Tibial nerve (tissue), 3 donors: Measurements from ENCODE around the gene KAT6B.

ENCODE experiments used
- CTCF ChIP-seq, 5 experiments: fragments of 200-600 bp in 3 of 5; fragments of 450-650 bp in 2 of 5; sonication (generic) in 3 of 5; IDR thresholded peaks; one replicate each; pipeline ENCODE4 v1.5.1; 2016 to 2019; ENCODE audit warnings: antibody characterized with exemption in 5 of 5, mild to moderate bottlenecking in 3 of 5, moderate library complexity in 2 of 5
- POLR2A ChIP-seq, 2 donors: fragments of 450-650 bp; IDR thresholded peaks; one replicate each; pipeline ENCODE4 v1.6.1; 2017; ENCODE audit warnings: antibody characterized with exemption in 2 of 2, mild to moderate bottlenecking in 2 of 2, moderate library complexity in 2 of 2

- TF ChIP-seq CTCF (IDR thresholded peaks at IDR 0.05) (no peak), POLR2A (IDR thresholded peaks at IDR 0.05) (no peak)
Measured at GRCh38 chr10:75063461-75064230, 237.2 kb downstream of the KAT6B start.
